Osteocyte (in vitro differentiated cells): ENCODE data around the gene C4BPA. TPM values are rescaled to one million over a fixed set of nuclear protein-coding genes. Genes with fewer than 3 reads are reported as not detected.

Experiments used
- DNase-seq: peaks from one replicate; pipeline ENCODE4 v3.0.0; 2021; ENCODE audit warnings: mixed read lengths; ENCODE audit not compliant: unreplicated experiment; ENCODE audit errors: extremely low spot score
- H3K27ac Mint-ChIP-seq: one replicate; pipeline ENCODE4 v1.8.0; 2021; ENCODE audit warnings: mild to moderate bottlenecking, mixed read lengths; ENCODE audit not compliant: unreplicated experiment
- H3K27me3 Mint-ChIP-seq: one replicate; pipeline ENCODE4 v1.8.0; 2021; ENCODE audit warnings: mixed read lengths; ENCODE audit not compliant: unreplicated experiment
- H3K36me3 Mint-ChIP-seq: one replicate; pipeline ENCODE4 v1.8.0; 2021; ENCODE audit warnings: mixed read lengths; ENCODE audit not compliant: unreplicated experiment
- H3K4me1 Mint-ChIP-seq: one replicate; pipeline ENCODE4 v1.8.0; 2021; ENCODE audit warnings: mixed read lengths; ENCODE audit not compliant: unreplicated experiment
- H3K4me3 Mint-ChIP-seq: one replicate; pipeline ENCODE4 v1.8.0; 2021; ENCODE audit warnings: mild to moderate bottlenecking, moderate library complexity, mixed read lengths; ENCODE audit not compliant: unreplicated experiment
- H3K9me3 Mint-ChIP-seq: one replicate; pipeline ENCODE4 v1.8.0; 2021; ENCODE audit warnings: mixed read lengths; ENCODE audit not compliant: unreplicated experiment
- CTCF ChIP-seq: fragments of 200-600 bp; sonication (generic); IDR thresholded peaks from 2 replicates; pipeline ENCODE4 v1.5.0; 2021; ENCODE audit warnings: antibody characterized with exemption, mild to moderate bottlenecking, moderate library complexity
- total RNA-seq: library from RNA; stranded (reverse); gene quantifications from 2 replicates; pipeline ENCODE4 v1.2.1, GENCODE V29; 2021

C4BPA gene
- total RNA-seq, 1 donor from 2014 or later, result not detected

- TF ChIP-seq CTCF, result no peak
- H3K27ac Mint-ChIP-seq, result no peak overlapping the region
- no peak for DNase-seq
- no peak overlapping the region for H3K4me3 Mint-ChIP-seq
- peaks cover 6% of the 10 kb centered on the region for H3K36me3 Mint-ChIP-seq
- peaks cover 12% of the 10 kb centered on the region for H3K4me1 Mint-ChIP-seq
- H3K27me3 Mint-ChIP-seq, result peaks cover 13% of the 10 kb centered on the region
- H3K9me3 Mint-ChIP-seq, result no peaks in the 10 kb centered on the region
Observed at GRCh38 chr1:207081806-207082205, 22.2 kb upstream of the C4BPA start.

GRCh38 chr1:207084232-207084631, 19.8 kb upstream of the C4BPA start:
- H3K4me3 Mint-ChIP-seq, result no peak overlapping the region
- no peak for DNase-seq
- peaks cover 12% of the 10 kb centered on the region for H3K4me1 Mint-ChIP-seq
- H3K27me3 Mint-ChIP-seq, result peaks cover 21% of the 10 kb centered on the region
- H3K27ac Mint-ChIP-seq, result no peak overlapping the region
- peaks cover 2% of the 10 kb centered on the region for H3K36me3 Mint-ChIP-seq
- H3K9me3 Mint-ChIP-seq, result no peaks in the 10 kb centered on the region
- no peak for TF ChIP-seq CTCF

- Mint-ChIP-seq H3K27me3 (peaks cover 23% of the 10 kb centered on the region), H3K4me1 (peaks cover 12% of the 10 kb centered on the region), H3K9me3 (no peaks in the 10 kb centered on the region), H3K4me3 (no peak overlapping the region), H3K27ac (no peak overlapping the region), H3K36me3 (peaks cover 2% of the 10 kb centered on the region)
- DNase-seq, result no peak
- TF ChIP-seq CTCF, result peak; percentile 61
Observed at GRCh38 chr1:207084701-207085180, 19.3 kb upstream of the C4BPA start.

- Mint-ChIP-seq H3K9me3 (no peaks in the 10 kb centered on the region), H3K27me3 (peaks cover 26% of the 10 kb centered on the region), H3K27ac (no peak overlapping the region)
Observed at GRCh38 chr1:207085887-207086286, 18.1 kb upstream of the C4BPA start.

GRCh38 chr1:207088161-207088560, 15.9 kb upstream of the C4BPA start:
- Mint-ChIP-seq H3K27ac (no peak overlapping the region), H3K36me3 (no peaks in the 10 kb centered on the region), H3K4me3 (no peak overlapping the region), H3K27me3 (peaks cover 26% of the 10 kb centered on the region), H3K9me3 (no peaks in the 10 kb centered on the region), H3K4me1 (peaks cover 12% of the 10 kb centered on the region)
- no peak for DNase-seq
- TF ChIP-seq CTCF, result no peak

More at GRCh38 chr1:207085887-207086286, 18.1 kb upstream of the C4BPA start:
- Mint-ChIP-seq H3K36me3 (peaks cover 2% of the 10 kb centered on the region), H3K4me1 (peaks cover 12% of the 10 kb centered on the region), H3K4me3 (no peak overlapping the region)
- no peak for TF ChIP-seq CTCF
- DNase-seq, result no peak
